Mesendoderm (in vitro differentiated cells): ENCODE results near the gene HSF5. TPM values are rescaled to one million over a fixed set of nuclear protein-coding genes. Genes with fewer than 3 reads are reported as not detected.

Experiments
- DNase-seq: peaks from one replicate; pipeline ENCODE4 v3.0.0; 2013
- H2AK5ac ChIP-seq: 2 replicates; pipeline ENCODE4 v1.6.1; 2013; ENCODE audit warnings: low read length, inconsistent platforms
- H2BK120ac ChIP-seq: 2 replicates; pipeline ENCODE4 v1.6.1; 2013; ENCODE audit warnings: low read depth, mild to moderate bottlenecking, low read length, moderate library complexity, mixed read lengths
- H2BK15ac ChIP-seq: replicated peaks from 2 replicates; pipeline ENCODE4 v1.6.1; 2013; ENCODE audit warnings: low read depth, mild to moderate bottlenecking, moderate library complexity
- H2BK5ac ChIP-seq: 2 replicates; pipeline ENCODE4 v1.6.1; 2013; ENCODE audit warnings: low read length, inconsistent platforms
- H3K18ac ChIP-seq: 2 replicates; pipeline ENCODE4 v1.6.1; 2013; ENCODE audit warnings: mild to moderate bottlenecking, low read length, mixed read lengths
- H3K23ac ChIP-seq: one replicate; pipeline ENCODE4 v1.6.1; 2013; ENCODE audit warnings: low read length
- H3K27ac ChIP-seq: 2 replicates; pipeline ENCODE4 v1.5.1; 2013; ENCODE audit warnings: low read depth, mild to moderate bottlenecking, inconsistent platforms, low read length, moderate library complexity
- H3K27me3 ChIP-seq: 2 replicates; pipeline ENCODE4 v1.6.1; 2013; ENCODE audit warnings: low read length, control low read depth, mild to moderate bottlenecking, inconsistent platforms; ENCODE audit not compliant: insufficient read depth, poor library complexity
- H3K36me3 ChIP-seq: 2 replicates; pipeline ENCODE4 v1.6.1; 2013; ENCODE audit warnings: low read length, inconsistent platforms; ENCODE audit not compliant: control insufficient read depth, insufficient read depth
- H3K4ac ChIP-seq: one replicate; pipeline ENCODE4 v1.6.1; 2013; ENCODE audit warnings: low read depth, mild to moderate bottlenecking, low read length, moderate library complexity
- H3K4me1 ChIP-seq: 2 replicates; pipeline ENCODE4 v1.6.1; 2013; ENCODE audit warnings: low read depth, low read length, inconsistent platforms; ENCODE audit not compliant: control insufficient read depth
- H3K4me2 ChIP-seq: 2 replicates; pipeline ENCODE4 v1.6.1; 2013; ENCODE audit warnings: low read length
- H3K4me3 ChIP-seq: 2 replicates; pipeline ENCODE4 v1.5.1; 2013; ENCODE audit warnings: mild to moderate bottlenecking, low read length
- H3K56ac ChIP-seq: one replicate; pipeline ENCODE4 v1.6.1; 2013; ENCODE audit warnings: low read length
- H3K79me1 ChIP-seq: 2 replicates; pipeline ENCODE4 v1.6.1; 2013; ENCODE audit warnings: low read length, inconsistent platforms
- H3K79me2 ChIP-seq: 2 replicates; pipeline ENCODE4 v1.6.1; 2013; ENCODE audit warnings: mild to moderate bottlenecking, low read length; ENCODE audit not compliant: control insufficient read depth, insufficient read depth
- H3K9ac ChIP-seq: 2 replicates; pipeline ENCODE4 v1.6.1; 2013; ENCODE audit warnings: low read length, inconsistent platforms
- H4K5ac ChIP-seq: one replicate; pipeline ENCODE4 v1.6.1; 2013; ENCODE audit warnings: low read length
- H4K8ac ChIP-seq: one replicate; pipeline ENCODE4 v1.6.1; 2013; ENCODE audit warnings: low read depth, mild to moderate bottlenecking, control low read depth, low read length, moderate library complexity
- WGBS: extraction: QIAGEN DNeasy Blood & Tissue Kit; methylation state at CpG from one replicate; pipeline ENCODE4 v1.1.7; 2013; ENCODE audit warnings: low lambda C conversion rate, missing lambda C conversion rate; ENCODE audit not compliant: insufficient coverage; ENCODE audit errors: extremely low coverage; 5-methylcytosine and 5-hydroxymethylcytosine counted together
- polyA plus RNA-seq, 2 experiments: library from polyadenylated mRNA; stranded (reverse); fragments of 200-250 nt; gene quantifications; one replicate each; pipeline ENCODE4 v1.2.3, GENCODE V29; 2013

HSF5 gene
- not detected for polyA plus RNA-seq (2013, experiment 1 of 2)
- polyA plus RNA-seq (2013, experiment 2 of 2): not detected

- H3K4me3 ChIP-seq: no peak within 1 kb of the TSS
- DNase-seq: no peak
- H3K56ac ChIP-seq: no peak within 1 kb of the TSS
- H3K23ac ChIP-seq: no peak within 1 kb of the TSS
- no CpG with 5 or more reads among the region's 98 CpGs for WGBS
- no peak within 1 kb of the TSS for H3K9ac ChIP-seq
- H3K79me1 ChIP-seq: no peaks in the 10 kb centered on the region
- no peak within 1 kb of the TSS for H2BK120ac ChIP-seq
- H3K27me3 ChIP-seq: no peaks in the 10 kb centered on the region
- peaks cover 2% of the 10 kb centered on the region for H3K36me3 ChIP-seq
- no peak within 1 kb of the TSS for H2BK15ac ChIP-seq
- H2AK5ac ChIP-seq: no peak within 1 kb of the TSS
- H3K18ac ChIP-seq: no peak within 1 kb of the TSS
- H3K27ac ChIP-seq: no peak within 1 kb of the TSS
- H3K4ac ChIP-seq: no peak within 1 kb of the TSS
- H3K4me1 ChIP-seq: no peaks in the 10 kb centered on the region
- no peak within 1 kb of the TSS for H2BK5ac ChIP-seq
- H4K8ac ChIP-seq: no peak within 1 kb of the TSS
- H3K4me2 ChIP-seq: no peak within 1 kb of the TSS
- H3K79me2 ChIP-seq: no peaks in the 10 kb centered on the region
- H4K5ac ChIP-seq: no peak within 1 kb of the TSS
Observed at GRCh38 chr17:58487589-58488427, at the start of gene HSF5. HSF5 (minus strand) TSS chr17:58488408; CDS start chr17:58488274, 134 bp downstream.

GRCh38 chr17:58537266-58537665 lies 49.1 kb upstream of the HSF5 start:
- no peak overlapping the region for H2AK5ac ChIP-seq
- H3K4ac ChIP-seq: no peak overlapping the region
- no peak overlapping the region for H3K4me3 ChIP-seq
- H3K79me2 ChIP-seq: no peaks in the 10 kb centered on the region
- H3K36me3 ChIP-seq: no peaks in the 10 kb centered on the region
- H2BK15ac ChIP-seq: no peak overlapping the region
- no peaks in the 10 kb centered on the region for H3K4me1 ChIP-seq
- no peak overlapping the region for H2BK5ac ChIP-seq
- no peak overlapping the region for H3K4me2 ChIP-seq
- no peak for DNase-seq
- no CpG with 5 or more reads among the region's 4 CpGs for WGBS
- no peak overlapping the region for H4K5ac ChIP-seq
- H3K79me1 ChIP-seq: no peaks in the 10 kb centered on the region
- H3K27me3 ChIP-seq: no peaks in the 10 kb centered on the region
- no peak overlapping the region for H3K27ac ChIP-seq
- H2BK120ac ChIP-seq: no peak overlapping the region
- no peak overlapping the region for H3K56ac ChIP-seq
- H4K8ac ChIP-seq: no peak overlapping the region
- H3K18ac ChIP-seq: no peak overlapping the region
- no peak overlapping the region for H3K23ac ChIP-seq
- H3K9ac ChIP-seq: no peak overlapping the region

- H3K4me2 ChIP-seq: no peak overlapping the region
- no peak overlapping the region for H3K4ac ChIP-seq
- H3K18ac ChIP-seq: no peak overlapping the region
- no peaks in the 10 kb centered on the region for H3K4me1 ChIP-seq
- no peak overlapping the region for H4K8ac ChIP-seq
- no peak overlapping the region for H2AK5ac ChIP-seq
- DNase-seq: no peak
- no peak overlapping the region for H3K56ac ChIP-seq
- no peaks in the 10 kb centered on the region for H3K27me3 ChIP-seq
- H3K4me3 ChIP-seq: no peak overlapping the region
- no peak overlapping the region for H4K5ac ChIP-seq
- H2BK120ac ChIP-seq: no peak overlapping the region
- H3K79me2 ChIP-seq: no peaks in the 10 kb centered on the region
- H3K9ac ChIP-seq: no peak overlapping the region
- H3K27ac ChIP-seq: no peak overlapping the region
- no CpG with 5 or more reads among the region's 3 CpGs for whole genome bisulfite sequencing
- H3K36me3 ChIP-seq: no peaks in the 10 kb centered on the region
- H3K79me1 ChIP-seq: no peaks in the 10 kb centered on the region
- no peak overlapping the region for H3K23ac ChIP-seq
- H2BK15ac ChIP-seq: no peak overlapping the region
- no peak overlapping the region for H2BK5ac ChIP-seq
Observed at GRCh38 chr17:58536542-58536941, 48.3 kb upstream of the HSF5 start.

GRCh38 chr17:58535431-58535830 lies 47.2 kb upstream of the HSF5 start:
- no peaks in the 10 kb centered on the region for H3K79me1 ChIP-seq
- no peaks in the 10 kb centered on the region for H3K79me2 ChIP-seq
- H3K18ac ChIP-seq: no peak overlapping the region
- no peak overlapping the region for H3K4ac ChIP-seq
- H3K27me3 ChIP-seq: no peaks in the 10 kb centered on the region
- no CpG with 5 or more reads among the region's 2 CpGs for whole genome bisulfite sequencing
- no peak overlapping the region for H4K5ac ChIP-seq
- H3K4me2 ChIP-seq: no peak overlapping the region
- H3K4me3 ChIP-seq: no peak overlapping the region
- H2BK5ac ChIP-seq: no peak overlapping the region
- no peak overlapping the region for H2BK120ac ChIP-seq
- DNase-seq: no peak
- no peak overlapping the region for H2AK5ac ChIP-seq
- no peak overlapping the region for H3K56ac ChIP-seq
- H3K9ac ChIP-seq: no peak overlapping the region
- H3K23ac ChIP-seq: no peak overlapping the region
- H3K4me1 ChIP-seq: no peaks in the 10 kb centered on the region
- no peak overlapping the region for H2BK15ac ChIP-seq
- H3K27ac ChIP-seq: no peak overlapping the region
- no peaks in the 10 kb centered on the region for H3K36me3 ChIP-seq
- H4K8ac ChIP-seq: no peak overlapping the region

- Histone ChIP-seq H3K56ac (no peak overlapping the region), H3K4ac (no peak overlapping the region), H3K27ac (no peak overlapping the region), H4K8ac (no peak overlapping the region), H3K4me1 (no peaks in the 10 kb centered on the region), H3K36me3 (no peaks in the 10 kb centered on the region), H3K9ac (no peak overlapping the region), H2AK5ac (no peak overlapping the region), H3K18ac (no peak overlapping the region), H4K5ac (no peak overlapping the region), H2BK120ac (no peak overlapping the region), H3K4me3 (no peak overlapping the region), H3K23ac (no peak overlapping the region), H2BK15ac (no peak overlapping the region), H3K79me1 (no peaks in the 10 kb centered on the region), H3K79me2 (no peaks in the 10 kb centered on the region), H2BK5ac (no peak overlapping the region), H3K27me3 (no peaks in the 10 kb centered on the region), H3K4me2 (no peak overlapping the region)
- no CpG with 5 or more reads among the region's 4 CpGs for WGBS
- no peak for DNase-seq
Observed at GRCh38 chr17:58534901-58535421, 46.8 kb upstream of the HSF5 start.
